DOHH2 (cell line): ENCODE results near the gene EBLN1.

Experiments used
- H3F3A ChIP-seq: fragments of 200-600 bp; sonication (generic), shearing (Covaris generic); 2 replicates; pipeline ENCODE4 v1.6.0; 2016; ENCODE audit warnings: antibody characterized with exemption, mild to moderate bottlenecking; ENCODE audit not compliant: control insufficient read depth, insufficient read depth
- H3K27ac ChIP-seq: fragments of 200-600 bp; sonication (generic); 2 replicates; pipeline ENCODE4 v1.5.1; 2014; ENCODE audit warnings: low read depth, mild to moderate bottlenecking, low read length, moderate library complexity
- H3K27me3 ChIP-seq: fragments of 200-600 bp; sonication (generic); 2 replicates; pipeline ENCODE4 v1.6.1; 2014; ENCODE audit warnings: mild to moderate bottlenecking, low read length, mixed read lengths; ENCODE audit not compliant: control insufficient read depth
- H3K36me3 ChIP-seq: fragments of 200-600 bp; sonication (generic); 2 replicates; pipeline ENCODE4 v1.6.1; 2014; ENCODE audit warnings: mild to moderate bottlenecking, low read length, moderate library complexity, mixed read lengths; ENCODE audit not compliant: control insufficient read depth
- H3K4me1 ChIP-seq: fragments of 200-600 bp; sonication (generic); 2 replicates; pipeline ENCODE4 v1.6.1; 2014; ENCODE audit warnings: mild to moderate bottlenecking, low read length, mixed read lengths; ENCODE audit not compliant: control insufficient read depth
- H3K4me2 ChIP-seq: fragments of 200-600 bp; sonication (generic); 2 replicates; pipeline ENCODE4 v1.6.0; 2014; ENCODE audit warnings: mild to moderate bottlenecking, low read length, moderate library complexity
- H3K4me3 ChIP-seq: fragments of 200-600 bp; sonication (generic); 2 replicates; pipeline ENCODE4 v1.5.1; 2014; ENCODE audit warnings: mild to moderate bottlenecking, low read length, mixed read lengths
- H3K79me2 ChIP-seq: fragments of 200-600 bp; sonication (generic); 2 replicates; pipeline ENCODE4 v1.6.1; 2014; ENCODE audit warnings: mild to moderate bottlenecking, low read length, mixed read lengths; ENCODE audit not compliant: control insufficient read depth
- H3K9me2 ChIP-seq: fragments of 200-600 bp; sonication (generic); replicated peaks from 2 replicates; pipeline ENCODE4 v1.6.1; 2014; ENCODE audit warnings: mild to moderate bottlenecking, low read length, mixed read lengths; ENCODE audit not compliant: control insufficient read depth
- H3K9me3 ChIP-seq: fragments of 200-600 bp; sonication (generic); 2 replicates; pipeline ENCODE4 v1.6.1; 2014; ENCODE audit warnings: antibody characterized with exemption, low read length, mixed read lengths; ENCODE audit not compliant: control insufficient read depth, insufficient read depth
- H4K20me1 ChIP-seq: fragments of 200-600 bp; sonication (generic); 2 replicates; pipeline ENCODE4 v1.6.0; 2014; ENCODE audit warnings: low read depth, mild to moderate bottlenecking, antibody characterized with exemption, low read length, moderate library complexity; ENCODE audit not compliant: control insufficient read depth, insufficient read depth
- EZH2phosphoT487 ChIP-seq: fragments of 200-600 bp; sonication (generic); IDR thresholded peaks from 2 replicates; pipeline ENCODE4 v1.6.1; 2017; ENCODE audit warnings: borderline replicate concordance, mild to moderate bottlenecking, antibody characterized with exemption, low read length, moderate library complexity, mixed read lengths
- TF ChIP-seq, protein P1 (sequence below): fragments of 200-600 bp; sonication (generic); IDR thresholded peaks from one replicate; pipeline ENCODE4 v1.5.1; 2014; ENCODE audit warnings: antibody characterized with exemption, mild to moderate bottlenecking, low read depth, low read length; ENCODE audit not compliant: poor library complexity, severe bottlenecking

EBLN1 gene

DNA sequence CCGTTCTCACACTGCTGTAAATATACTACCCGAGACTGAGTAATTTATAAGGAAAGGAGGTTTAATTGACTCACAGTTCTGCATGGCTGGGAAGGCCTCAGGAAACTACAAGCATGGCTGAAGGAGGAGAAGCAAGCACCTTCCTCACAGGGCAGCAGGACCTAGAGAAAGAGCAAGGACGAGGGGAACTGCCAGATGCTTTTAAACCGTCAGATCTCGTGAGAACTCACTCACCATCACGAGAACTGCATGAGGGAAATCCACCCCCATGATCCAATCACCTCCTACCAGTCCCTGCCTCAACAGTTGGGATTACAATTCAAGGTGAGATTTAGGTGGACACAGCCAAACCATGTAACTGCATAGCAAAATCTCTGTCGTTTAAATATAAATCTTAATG lies at the start of gene EBLN1:
Gene EBLN1, minus strand, starts transcription at position 174 of the 400 bp plus-strand sequence. CDS start 8,032 bp downstream, outside the sequence.
- H4K20me1 ChIP-seq: no peaks in the 10 kb centered on the region
- no peaks in the 10 kb centered on the region for H3K9me2 ChIP-seq
- H3K4me3 ChIP-seq: no peak within 1 kb of the TSS
- no peaks in the 10 kb centered on the region for H3F3A ChIP-seq
- TF ChIP-seq EZH2phosphoT487: no peak
- TF ChIP-seq, protein P1, sequence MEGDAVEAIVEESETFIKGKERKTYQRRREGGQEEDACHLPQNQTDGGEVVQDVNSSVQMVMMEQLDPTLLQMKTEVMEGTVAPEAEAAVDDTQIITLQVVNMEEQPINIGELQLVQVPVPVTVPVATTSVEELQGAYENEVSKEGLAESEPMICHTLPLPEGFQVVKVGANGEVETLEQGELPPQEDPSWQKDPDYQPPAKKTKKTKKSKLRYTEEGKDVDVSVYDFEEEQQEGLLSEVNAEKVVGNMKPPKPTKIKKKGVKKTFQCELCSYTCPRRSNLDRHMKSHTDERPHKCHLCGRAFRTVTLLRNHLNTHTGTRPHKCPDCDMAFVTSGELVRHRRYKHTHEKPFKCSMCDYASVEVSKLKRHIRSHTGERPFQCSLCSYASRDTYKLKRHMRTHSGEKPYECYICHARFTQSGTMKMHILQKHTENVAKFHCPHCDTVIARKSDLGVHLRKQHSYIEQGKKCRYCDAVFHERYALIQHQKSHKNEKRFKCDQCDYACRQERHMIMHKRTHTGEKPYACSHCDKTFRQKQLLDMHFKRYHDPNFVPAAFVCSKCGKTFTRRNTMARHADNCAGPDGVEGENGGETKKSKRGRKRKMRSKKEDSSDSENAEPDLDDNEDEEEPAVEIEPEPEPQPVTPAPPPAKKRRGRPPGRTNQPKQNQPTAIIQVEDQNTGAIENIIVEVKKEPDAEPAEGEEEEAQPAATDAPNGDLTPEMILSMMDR: no peak
- no peaks in the 10 kb centered on the region for H3K27me3 ChIP-seq
- H3K27ac ChIP-seq: no peak within 1 kb of the TSS
- H3K4me1 ChIP-seq: no peaks in the 10 kb centered on the region
- H3K4me2 ChIP-seq: no peak within 1 kb of the TSS
- H3K9me3 ChIP-seq: no peaks in the 10 kb centered on the region
- H3K79me2 ChIP-seq: no peaks in the 10 kb centered on the region
- H3K36me3 ChIP-seq: no peaks in the 10 kb centered on the region

DNA sequence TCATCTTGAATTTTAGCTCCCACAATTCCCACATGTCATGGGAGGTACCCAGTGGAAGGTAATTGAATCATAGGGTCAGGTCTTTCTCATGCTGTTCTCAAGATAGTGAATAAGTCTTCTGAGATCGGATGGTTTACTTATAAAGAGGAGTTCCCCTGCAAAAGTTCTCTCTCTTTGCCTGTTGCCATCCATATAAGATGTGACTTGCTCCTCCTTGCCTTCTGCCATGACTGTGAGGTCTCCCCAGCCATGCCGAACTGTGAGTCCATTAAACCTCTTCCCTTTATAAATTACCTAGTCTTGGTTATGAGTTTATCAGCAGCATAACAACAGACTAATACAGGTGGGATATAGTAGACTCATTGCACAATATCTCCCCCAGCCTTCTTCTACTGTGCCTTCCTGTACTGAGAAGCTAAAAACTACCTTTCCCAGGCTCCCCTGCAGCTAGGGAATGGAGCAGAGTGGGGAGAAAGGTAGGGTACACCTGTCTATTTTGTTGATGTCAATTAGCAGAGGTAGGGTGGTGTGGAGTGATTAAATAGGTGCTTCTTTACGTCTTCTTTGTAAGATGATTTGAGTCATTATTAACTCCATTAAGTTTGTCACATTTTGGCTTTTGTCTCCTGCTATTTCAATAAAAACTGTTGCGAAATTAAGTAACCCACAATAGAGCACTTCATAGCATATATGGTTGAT lies 48.2 kb upstream of the EBLN1 start:
- Histone ChIP-seq H4K20me1 (no peaks in the 10 kb centered on the region), H3K27me3 (peaks cover 14% of the 10 kb centered on the region; the same call in 1 of the 2 replicates), H3K27ac (no peak overlapping the region), H3K4me1 (no peaks in the 10 kb centered on the region), H3K79me2 (no peaks in the 10 kb centered on the region), H3K4me2 (no peak overlapping the region), H3K36me3 (no peaks in the 10 kb centered on the region), H3K9me2 (no peaks in the 10 kb centered on the region), H3F3A (no peaks in the 10 kb centered on the region), H3K4me3 (no peak overlapping the region), H3K9me3 (no peaks in the 10 kb centered on the region)
- TF ChIP-seq, protein P1: no peak
- TF ChIP-seq EZH2phosphoT487: no peak

DNA sequence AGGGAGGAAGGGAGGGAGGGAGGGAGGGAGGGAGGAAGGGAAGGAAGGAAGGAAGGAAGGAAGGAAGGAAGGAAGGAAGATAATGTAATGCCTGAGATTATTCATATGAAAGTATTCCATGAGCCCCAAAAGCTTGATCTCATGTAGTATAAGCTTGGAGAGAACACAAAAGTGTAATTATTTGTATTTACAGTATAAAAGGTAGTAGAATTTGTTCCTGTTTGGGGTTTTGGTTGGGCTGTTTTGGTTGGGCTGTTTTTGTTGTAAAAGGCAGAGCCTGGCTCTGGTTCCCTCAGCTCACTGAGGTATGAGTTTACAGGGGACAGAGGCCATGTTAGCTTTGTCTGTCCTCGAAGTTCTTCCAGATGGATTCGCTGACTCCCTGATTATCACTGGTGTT lies 45.3 kb upstream of the EBLN1 start:
- H3K4me1 ChIP-seq: no peaks in the 10 kb centered on the region
- H3K36me3 ChIP-seq: no peaks in the 10 kb centered on the region
- no peak for TF ChIP-seq EZH2phosphoT487
- TF ChIP-seq, protein P1: no peak
- peaks cover 17% of the 10 kb centered on the region for H3K27me3 ChIP-seq
- H3K9me3 ChIP-seq: no peaks in the 10 kb centered on the region
- no peaks in the 10 kb centered on the region for H3K79me2 ChIP-seq
- no peak overlapping the region for H3K4me2 ChIP-seq
- H3F3A ChIP-seq: no peaks in the 10 kb centered on the region
- H4K20me1 ChIP-seq: no peaks in the 10 kb centered on the region
- H3K9me2 ChIP-seq: no peaks in the 10 kb centered on the region
- no peak overlapping the region for H3K27ac ChIP-seq
- H3K4me3 ChIP-seq: no peak overlapping the region
